Prostate gland (tissue), 2 donors: ENCODE results near the gene DPM2. TPM values are rescaled to one million over a fixed set of nuclear protein-coding genes. Genes with fewer than 3 reads are reported as not detected.

ENCODE experiments used
- DNase-seq: peaks from one replicate; pipeline ENCODE4 v3.0.0-alpha.2; 2019; ENCODE audit warnings: low spot score
- H3K27ac ChIP-seq, 2 donors: fragments of 200-600 bp; sonication (generic); 2 replicates each; pipeline ENCODE4 v1.5.1; 2017 to 2019
- H3K27me3 ChIP-seq: fragments of 200-600 bp; sonication (generic); replicated peaks from 2 replicates; pipeline ENCODE4 v1.5.1; 2019; ENCODE audit not compliant: insufficient read depth
- H3K36me3 ChIP-seq, 2 donors: fragments of 200-600 bp; sonication (generic); 1 replicate in 1 of 2; 2 replicates in 1 of 2; pipeline versions ENCODE4 v1.5.1 to v1.8.1; 2017 to 2019
- H3K4me1 ChIP-seq: fragments of 200-600 bp; sonication (generic); replicated peaks from 2 replicates; pipeline ENCODE4 v1.5.1; 2019
- H3K4me3 ChIP-seq, 2 donors: fragments of 200-600 bp; sonication (generic); 2 replicates each; pipeline ENCODE4 v1.5.1; 2017 to 2019
- H3K9me3 ChIP-seq: fragments of 200-600 bp; sonication (generic); 2 replicates; pipeline ENCODE4 v1.5.1; 2017
- CTCF ChIP-seq, 4 experiments: fragments of 200-600 bp in 2 of 4; fragments of 450-650 bp in 2 of 4; sonication (generic) in 2 of 4; IDR thresholded peaks; 1 replicate in 3 of 4; 2 replicates in 1 of 4; pipeline ENCODE4 v1.5.1; 2016 to 2019; ENCODE audit warnings: antibody characterized with exemption in 4 of 4, mild to moderate bottlenecking in 2 of 4, moderate library complexity in 2 of 4
- POLR2A ChIP-seq: fragments of 450-650 bp; IDR thresholded peaks from one replicate; pipeline ENCODE4 v1.6.1; 2016; ENCODE audit warnings: antibody characterized with exemption, mild to moderate bottlenecking
- POLR2AphosphoS5 ChIP-seq: sonication (generic); formaldehyde crosslinking; IDR thresholded peaks from one replicate; pipeline ENCODE4 v1.6.1; 2017; ENCODE audit warnings: antibody characterized with exemption
- whole genome bisulfite sequencing: methylation state at CpG from one replicate; pipeline ENCODE4 v1.1.5; 2018; 5-methylcytosine and 5-hydroxymethylcytosine counted together
- intact Hi-C: fragments of 100-400 bp; cut with DNase I; formaldehyde crosslinking; loops from one replicate; pipeline ENCODE4 v1.14.2; 2022
- total RNA-seq, 2 donors: library from RNA; depleted of rRNA; stranded (reverse); fragments of >200 nt; gene quantifications; one replicate each; pipeline ENCODE4 v1.1.0, GENCODE V29; 2016

The DPM2 gene
- total RNA-seq, 2 donors from 2014 or later: 28.1 to 28.2 TPM

GRCh38 chr9:127979333-127980059, 41.8 kb upstream of the DPM2 start:
- TF ChIP-seq CTCF (IDR thresholded peaks at IDR 0.05) (no peak), POLR2AphosphoS5 (no peak), POLR2A (no peak)
- DNase-seq: no peak
- WGBS: 1% methylated on average over 24 of the region's 24 CpGs
- Histone ChIP-seq H3K36me3 (no peaks in the 10 kb centered on the region), H3K4me1 (peaks cover 25% of the 10 kb centered on the region), H3K4me3 (peak overlapping the region; percentile 85 to 92), H3K27ac (peak overlapping the region; percentile 80 to 92), H3K9me3 (no peaks in the 10 kb centered on the region), H3K27me3 (no peaks in the 10 kb centered on the region)
- intact Hi-C loops: loop anchor here (5.0 kb wide), 2 partner anchors 37 to 58 kb away; no protein-coding TSS in a partner anchor

- Histone ChIP-seq H3K4me1 (peaks cover 30% of the 10 kb centered on the region), H3K4me3 (peak overlapping the region; percentile 85 to 92), H3K27ac (peak overlapping the region; percentile 80 to 92), H3K36me3 (no peaks in the 10 kb centered on the region), H3K9me3 (no peaks in the 10 kb centered on the region), H3K27me3 (no peaks in the 10 kb centered on the region)
- DNase-seq: no peak
- intact Hi-C loops: no loop called here
- TF ChIP-seq POLR2A: no peak
- TF ChIP-seq CTCF (IDR thresholded peaks at IDR 0.05): no peak
- TF ChIP-seq POLR2AphosphoS5: no peak
- WGBS: 9% methylated on average over 5 of the region's 5 CpGs
Measured at GRCh38 chr9:127979015-127979332, 41.3 kb upstream of the DPM2 start.

GRCh38 chr9:127977884-127978647, 40.4 kb upstream of the DPM2 start:
- H3K9me3 ChIP-seq: no peaks in the 10 kb centered on the region
- H3K36me3 ChIP-seq: no peaks in the 10 kb centered on the region
- peaks cover 38% of the 10 kb centered on the region for H3K4me1 ChIP-seq
- H3K27ac ChIP-seq: peak overlapping the region; percentile 80 to 92
- no peaks in the 10 kb centered on the region for H3K27me3 ChIP-seq
- intact Hi-C loops: no loop called here
- peak overlapping the region; percentile 85 to 92 for H3K4me3 ChIP-seq
- DNase-seq: no peak
- WGBS: 11% methylated on average over 12 of the region's 12 CpGs
- TF ChIP-seq CTCF (IDR thresholded peaks at IDR 0.05) (no peak), POLR2AphosphoS5 (no peak), POLR2A (no peak)

- Histone ChIP-seq H3K27me3 (no peaks in the 10 kb centered on the region), H3K4me3 (peak overlapping the region; percentile 85 to 92), H3K27ac (peak overlapping the region; percentile 80 to 92), H3K4me1 (peaks cover 46% of the 10 kb centered on the region), H3K9me3 (no peaks in the 10 kb centered on the region), H3K36me3 (no peaks in the 10 kb centered on the region)
- intact Hi-C loops: no loop called here
- 41% methylated on average over 7 of the region's 7 CpGs for WGBS
- DNase-seq: no peak
- no peak for TF ChIP-seq CTCF (IDR thresholded peaks at IDR 0.05)
- TF ChIP-seq POLR2A: no peak
Measured at GRCh38 chr9:127977009-127977883, 39.6 kb upstream of the DPM2 start.
